ENCODE data around the gene DHX32. TPM values are rescaled to one million over a fixed set of nuclear protein-coding genes. Genes with fewer than 3 reads are reported as not detected.

DHX32 gene, protein sequence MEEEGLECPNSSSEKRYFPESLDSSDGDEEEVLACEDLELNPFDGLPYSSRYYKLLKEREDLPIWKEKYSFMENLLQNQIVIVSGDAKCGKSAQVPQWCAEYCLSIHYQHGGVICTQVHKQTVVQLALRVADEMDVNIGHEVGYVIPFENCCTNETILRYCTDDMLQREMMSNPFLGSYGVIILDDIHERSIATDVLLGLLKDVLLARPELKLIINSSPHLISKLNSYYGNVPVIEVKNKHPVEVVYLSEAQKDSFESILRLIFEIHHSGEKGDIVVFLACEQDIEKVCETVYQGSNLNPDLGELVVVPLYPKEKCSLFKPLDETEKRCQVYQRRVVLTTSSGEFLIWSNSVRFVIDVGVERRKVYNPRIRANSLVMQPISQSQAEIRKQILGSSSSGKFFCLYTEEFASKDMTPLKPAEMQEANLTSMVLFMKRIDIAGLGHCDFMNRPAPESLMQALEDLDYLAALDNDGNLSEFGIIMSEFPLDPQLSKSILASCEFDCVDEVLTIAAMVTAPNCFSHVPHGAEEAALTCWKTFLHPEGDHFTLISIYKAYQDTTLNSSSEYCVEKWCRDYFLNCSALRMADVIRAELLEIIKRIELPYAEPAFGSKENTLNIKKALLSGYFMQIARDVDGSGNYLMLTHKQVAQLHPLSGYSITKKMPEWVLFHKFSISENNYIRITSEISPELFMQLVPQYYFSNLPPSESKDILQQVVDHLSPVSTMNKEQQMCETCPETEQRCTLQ
- total RNA-seq (2014; rRNA removed; shearing (Covaris generic)): 30.8 and 32.1 TPM in 2 replicates

DNA sequence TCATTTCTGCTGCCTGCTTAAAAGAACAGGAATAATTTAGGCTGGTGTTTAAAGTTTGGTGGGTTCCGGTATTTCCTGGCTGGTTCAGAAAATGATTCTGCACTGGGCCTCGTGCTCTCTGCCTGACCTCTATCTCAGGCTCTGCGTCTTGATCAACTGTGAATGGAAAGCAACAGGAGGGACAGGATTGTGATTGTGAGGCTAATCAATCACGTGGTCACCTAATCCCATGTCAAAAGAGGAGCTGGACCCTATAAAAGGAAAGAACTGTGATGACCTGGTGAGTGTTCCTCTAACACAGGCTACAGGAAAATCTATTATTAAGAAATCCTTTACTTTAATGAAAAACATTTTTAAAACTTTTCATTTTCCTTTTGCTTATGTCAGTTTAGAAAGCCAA, at the start of gene DHX32:
DHX32 (minus strand) TSS at position 101 of the 400 bp plus-strand sequence. CDS start 468 bp downstream, outside the sequence.

DNA sequence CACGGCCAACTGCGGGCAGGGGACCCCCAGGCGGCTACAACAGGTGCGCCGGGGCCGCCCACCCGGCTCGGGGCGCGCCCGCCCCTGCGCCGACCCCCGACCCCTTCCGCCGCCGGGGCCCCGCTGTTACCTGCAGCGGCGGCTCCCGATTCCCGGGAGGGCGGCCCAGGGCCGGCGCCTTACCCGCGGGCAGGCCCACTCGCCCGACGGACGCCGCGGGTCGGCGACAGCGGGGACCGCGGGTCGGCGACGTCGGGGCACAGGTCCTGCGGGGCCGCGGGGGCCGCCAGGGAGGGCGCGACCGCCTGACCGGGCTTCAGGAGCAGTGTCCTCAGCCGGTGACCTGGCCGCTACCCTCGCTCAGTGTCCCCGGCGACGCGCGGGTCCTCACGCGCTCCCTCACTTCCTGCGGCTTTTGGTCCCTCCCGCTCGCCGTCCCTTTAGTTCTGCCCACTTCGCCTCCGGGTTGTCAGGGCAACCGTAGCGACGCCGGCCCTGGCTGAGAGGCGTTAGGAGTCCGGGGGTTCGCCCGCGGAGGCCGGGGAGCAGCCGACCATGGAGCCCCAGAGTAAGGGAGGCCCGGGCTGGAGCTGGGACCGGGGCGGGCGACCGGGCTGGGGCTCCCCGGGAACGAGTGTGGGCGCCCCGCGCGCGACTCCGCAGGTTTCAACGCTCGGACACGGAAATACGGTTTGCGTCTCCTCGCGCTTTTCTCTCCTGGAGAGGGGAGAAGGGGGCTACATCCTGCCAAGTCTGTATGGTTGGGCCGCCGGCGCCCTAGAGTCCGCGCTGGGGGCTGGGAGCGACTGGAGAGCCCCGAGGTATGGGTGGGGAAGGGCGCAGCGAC, 15.2 kb upstream of the DHX32 start, which contains the start of gene FANK1:
FANK1 (plus strand) TSS at position 477 of the 847 bp plus-strand sequence; CDS start at position 556, 79 bp downstream.

DNA sequence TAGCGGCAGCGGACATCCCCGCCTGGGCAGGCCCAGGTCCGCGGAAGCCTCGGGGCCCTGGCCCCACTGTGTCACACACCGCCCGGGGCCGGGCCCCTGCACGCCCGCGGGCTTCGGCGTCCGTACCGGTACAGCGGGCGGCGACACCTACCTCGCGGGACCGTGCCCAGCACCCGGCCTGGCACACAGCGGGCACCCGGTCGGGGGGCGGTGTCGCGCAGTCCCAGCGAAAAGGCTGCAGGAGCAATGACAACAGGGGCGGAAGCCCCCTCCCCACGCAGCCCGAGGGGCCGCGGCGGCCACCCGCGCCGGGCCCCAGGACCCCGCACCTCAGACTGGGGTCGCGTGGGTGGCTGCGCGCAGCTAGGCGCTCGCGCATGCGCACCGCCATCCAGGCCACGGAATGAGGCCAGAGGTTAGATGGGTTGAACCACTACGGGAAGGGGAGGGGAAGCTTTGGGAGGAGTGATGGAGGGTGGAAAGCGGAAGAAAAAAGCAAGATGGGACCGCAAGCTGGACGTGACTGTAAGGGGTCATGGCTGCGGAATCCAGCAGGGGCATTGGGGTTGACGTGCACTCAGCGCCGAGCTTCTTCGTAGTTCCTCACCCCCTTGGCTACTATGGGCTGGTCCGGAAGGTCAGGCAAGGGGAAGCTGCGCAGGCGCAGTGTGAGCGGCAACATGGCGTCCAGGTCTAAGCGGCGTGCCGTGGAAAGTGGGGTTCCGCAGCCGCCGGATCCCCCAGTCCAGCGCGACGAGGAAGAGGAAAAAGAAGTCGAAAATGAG, 58.0 kb downstream of the DHX32 start, which contains the start of the genes BCCIP and UROS:
BCCIP (plus strand) TSS at position 669 of the 785 bp plus-strand sequence; CDS start at position 681, 12 bp downstream.
UROS (minus strand) TSS at position 381 of the 785 bp plus-strand sequence. CDS start 6,759 bp downstream, outside the sequence.

Small RNA genes lying within 50 kb of the gene (small RNA-seq; reads per million reads assigned to genes)
- gene MIR4484 (not detected), gene RF00017 (not detected), gene RNU2-42P (not detected)

Other genes with a start within 250 kb of the DHX32 start
- 0.27 and 0.30 TPM in 2 replicates for gene TEX36, start 198.1 kb downstream of the DHX32 start, total RNA-seq (2014; rRNA removed; shearing (Covaris generic))
- gene EDRF1, start 161.6 kb downstream of the DHX32 start, total RNA-seq (2014; rRNA removed; shearing (Covaris generic)): 32.2 and 33.2 TPM in 2 replicates
- gene MMP21, start 105.5 kb downstream of the DHX32 start, total RNA-seq (2014; rRNA removed; shearing (Covaris generic)): 0.19 TPM in 1 of 2 replicates, not detected in the other
- gene UROS, start 58.0 kb downstream of the DHX32 start, total RNA-seq (2014; rRNA removed; shearing (Covaris generic)): 60.1 and 65.3 TPM in 2 replicates
- gene BCCIP, start 57.7 kb downstream of the DHX32 start, total RNA-seq (2014; rRNA removed; shearing (Covaris generic)): 59.4 and 70.7 TPM in 2 replicates
- gene FANK1, start 15.3 kb upstream of the DHX32 start, total RNA-seq (2014; rRNA removed; shearing (Covaris generic)): 0.85 and 2.8 TPM in 2 replicates